AG20443 (cell line): ENCODE results near the gene PADI4.

Experiments used
- DNase-seq: peaks from one replicate; pipeline ENCODE4 v3.0.0; 2012; ENCODE audit warnings: low spot score, mixed read lengths

PADI4 gene

GRCh38 chr1:17286646-17287045 lies 21.4 kb upstream of the PADI4 start:
- DNase-seq, result no peak

- DNase-seq, result peak; percentile 91
These were observed 20.7 kb upstream of the PADI4 start for GRCh38 chr1:17287130-17287776.

- DNase-seq, result no peak
These were observed 18.3 kb upstream of the PADI4 start for GRCh38 chr1:17289721-17290120.

GRCh38 chr1:17290553-17290952 lies 17.4 kb upstream of the PADI4 start:
- DNase-seq, result no peak

- no peak for DNase-seq
These were observed 15.5 kb upstream of the PADI4 start for GRCh38 chr1:17292299-17293160.

GRCh38 chr1:17293681-17294425 lies 14.1 kb upstream of the PADI4 start:
- DNase-seq, result no peak

GRCh38 chr1:17295292-17295691 lies 12.7 kb upstream of the PADI4 start:
- no peak for DNase-seq

- DNase-seq, result no peak
These were observed 11.9 kb upstream of the PADI4 start for GRCh38 chr1:17296086-17296485.

GRCh38 chr1:17297991-17298390 lies 10.0 kb upstream of the PADI4 start:
- DNase-seq, result no peak

- no peak for DNase-seq
These were observed 6.2 kb upstream of the PADI4 start for GRCh38 chr1:17301767-17302166.

- DNase-seq, result no peak
These were observed 3.7 kb upstream of the PADI4 start for GRCh38 chr1:17304151-17304825.

- no peak for DNase-seq
These were observed 3.2 kb upstream of the PADI4 start for GRCh38 chr1:17304826-17305175.

- DNase-seq, result no peak
These were observed 2.4 kb upstream of the PADI4 start for GRCh38 chr1:17305576-17306095.

- no peak for DNase-seq
These were observed 1.6 kb upstream of the PADI4 start for GRCh38 chr1:17306407-17306806.

GRCh38 chr1:17306921-17307320 lies 1.1 kb upstream of the PADI4 start:
- no peak for DNase-seq

GRCh38 chr1:17307329-17307728 lies 668 bp upstream of the PADI4 start:
- DNase-seq, result no peak

GRCh38 chr1:17308593-17308992 lies 596 bp downstream of the PADI4 start:
- no peak for DNase-seq

GRCh38 chr1:17309426-17310067 lies 1.6 kb downstream of the PADI4 start:
- DNase-seq, result no peak

- DNase-seq, result no peak
These were observed 2.2 kb downstream of the PADI4 start for GRCh38 chr1:17310068-17310640.

GRCh38 chr1:17313530-17314309 lies 5.7 kb downstream of the PADI4 start:
- no peak for DNase-seq
